HG02610 (cell line): ENCODE measurements around the gene PDGFRB.

ENCODE experiments used
- ATAC-seq: cut with Tn5 transposase; IDR thresholded peaks from one replicate; pipeline ENCODE4 v1.9.1; 2021; ENCODE audit warnings: mild to moderate bottlenecking, moderate library complexity; ENCODE audit not compliant: unreplicated experiment

Gene PDGFRB

DNA sequence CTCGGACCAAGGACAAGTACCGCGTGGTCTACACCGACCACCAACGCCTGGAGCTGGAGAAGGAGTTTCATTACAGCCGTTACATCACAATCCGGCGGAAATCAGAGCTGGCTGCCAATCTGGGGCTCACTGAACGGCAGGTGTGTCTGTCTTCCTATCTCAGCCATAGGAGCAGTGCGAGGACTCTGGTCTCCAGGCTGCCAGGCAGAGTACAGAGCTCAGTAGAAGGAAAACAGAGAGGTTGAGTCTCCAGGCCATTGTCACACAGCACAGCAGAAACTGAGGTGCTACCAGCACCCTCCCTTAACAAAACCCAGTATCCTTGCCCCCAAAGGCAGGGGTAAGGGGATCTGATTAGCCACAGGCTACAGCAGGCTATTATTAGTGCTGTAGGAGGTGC, 27.1 kb upstream of the PDGFRB start:
- no peak for ATAC-seq

GRCh38 chr5:150181766-150182545, 26.3 kb upstream of the PDGFRB start:
- ATAC-seq: no peak

GRCh38 chr5:150181027-150181426, 25.4 kb upstream of the PDGFRB start:
- ATAC-seq: no peak

DNA sequence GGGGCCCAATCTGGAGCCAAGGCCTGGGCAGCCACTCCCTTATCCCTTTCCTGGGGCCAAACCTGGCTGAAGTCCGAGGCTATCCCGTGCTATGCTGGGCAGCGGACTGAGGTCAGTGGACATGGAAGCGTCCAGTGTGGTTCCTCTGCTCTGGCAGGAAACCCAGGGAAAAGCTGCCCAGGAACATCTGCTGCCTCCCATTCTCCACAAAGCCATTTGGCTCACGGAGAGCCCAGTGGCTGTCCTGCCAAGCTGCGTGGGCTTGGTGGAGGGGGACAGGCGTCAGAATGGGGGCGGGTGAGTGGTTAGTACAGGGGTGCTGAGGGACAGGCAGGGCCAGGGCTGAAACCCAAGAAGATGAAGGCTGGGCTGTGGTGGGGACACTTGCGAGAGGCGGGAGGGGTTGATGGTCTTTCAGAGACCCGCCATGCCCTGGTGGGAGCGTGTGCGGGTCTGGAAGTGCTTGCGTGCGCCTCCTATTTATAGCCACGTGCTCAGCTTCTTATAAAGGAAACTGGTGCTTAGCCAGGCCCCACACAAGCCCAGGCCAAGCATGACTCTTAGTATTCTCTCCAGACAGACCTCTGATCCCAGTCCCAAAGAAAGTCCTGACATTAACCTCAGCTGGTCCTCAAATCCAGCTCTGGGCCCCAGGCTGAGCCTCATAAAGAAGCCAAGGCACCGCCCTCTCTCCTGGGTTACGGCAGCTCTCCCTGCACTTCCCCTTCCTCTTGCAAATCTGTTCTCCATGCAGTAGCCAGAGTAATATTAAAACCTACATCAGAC, 24.8 kb upstream of the PDGFRB start:
- ATAC-seq: no peak

- no peak for ATAC-seq
Observed at GRCh38 chr5:150179019-150179620, 23.5 kb upstream of the PDGFRB start.

- no peak for ATAC-seq
Observed at GRCh38 chr5:150178262-150178661, 22.6 kb upstream of the PDGFRB start.

DNA sequence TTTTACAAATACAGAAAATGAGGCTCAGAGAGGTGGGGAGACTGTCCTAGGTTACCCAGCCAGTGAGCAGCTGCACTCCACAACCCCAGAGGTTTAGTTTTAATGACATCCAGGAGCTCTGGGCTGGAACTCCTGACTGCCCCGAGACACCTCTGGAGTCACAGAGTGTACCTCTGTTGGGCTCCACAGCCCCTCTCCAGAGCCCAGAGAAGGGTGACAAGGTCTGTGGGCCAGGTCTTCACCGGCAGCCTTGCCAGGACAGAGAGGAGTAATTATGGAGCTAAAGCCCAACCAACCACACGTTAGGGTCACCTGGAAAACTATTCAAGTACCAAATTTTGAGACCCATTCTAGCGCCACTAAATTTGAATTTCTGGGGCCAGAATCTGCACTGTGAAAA, 22.1 kb upstream of the PDGFRB start:
- no peak for ATAC-seq

DNA sequence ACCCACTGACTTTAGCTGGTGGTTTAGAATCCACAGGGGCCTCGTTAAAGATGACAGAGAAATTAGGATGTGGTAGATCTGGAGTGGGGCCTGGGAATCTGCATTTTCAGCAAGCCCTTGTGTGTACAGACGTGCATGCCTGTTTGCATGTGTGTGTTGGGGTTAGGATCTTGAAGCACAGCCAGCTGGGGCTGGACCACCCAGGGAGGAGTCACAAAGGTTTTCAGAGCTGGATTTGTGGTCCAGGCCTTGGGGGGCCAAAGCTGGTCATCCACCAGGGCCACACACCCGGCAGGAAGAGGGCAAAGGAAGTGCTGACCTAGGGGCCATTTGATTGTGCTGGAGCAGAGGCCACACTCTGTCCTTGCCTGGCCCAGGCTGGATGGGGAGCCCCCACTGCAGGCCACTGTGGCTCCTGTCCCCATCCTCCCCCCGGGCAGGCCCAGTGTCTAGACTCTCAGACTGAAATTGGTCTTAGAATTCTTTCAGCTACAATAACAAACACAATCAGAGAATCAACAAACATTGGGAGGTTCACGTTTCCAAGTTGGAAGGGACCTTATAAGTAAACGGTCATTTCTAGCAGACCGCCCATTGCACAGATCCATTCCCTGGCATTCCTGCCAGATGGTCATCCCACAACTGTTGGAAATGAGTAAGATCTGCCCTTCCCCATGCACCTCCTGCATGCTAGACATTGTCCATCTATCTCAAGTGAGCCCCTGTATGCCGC, 21.3 kb upstream of the PDGFRB start:
- ATAC-seq: no peak

DNA sequence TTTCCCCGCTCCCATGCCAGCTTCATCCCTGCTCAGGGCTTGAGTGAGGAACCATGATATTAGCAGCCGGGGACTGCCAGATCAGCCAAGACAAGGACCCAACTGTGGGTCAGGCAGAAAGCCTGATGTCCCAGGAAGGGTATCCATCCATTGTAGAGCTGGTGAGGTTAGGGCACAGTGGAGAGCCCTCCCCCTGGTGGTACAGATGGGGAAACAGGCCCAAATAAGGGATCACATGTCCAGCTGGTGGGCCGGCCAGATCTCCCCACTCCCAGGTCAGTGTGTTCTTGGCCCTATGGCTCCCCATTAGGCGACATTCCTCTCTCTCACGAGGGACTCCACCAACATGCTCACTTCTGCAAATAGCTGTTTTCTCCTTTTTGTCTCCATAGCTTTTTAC, 19.9 kb upstream of the PDGFRB start:
- no peak for ATAC-seq

DNA sequence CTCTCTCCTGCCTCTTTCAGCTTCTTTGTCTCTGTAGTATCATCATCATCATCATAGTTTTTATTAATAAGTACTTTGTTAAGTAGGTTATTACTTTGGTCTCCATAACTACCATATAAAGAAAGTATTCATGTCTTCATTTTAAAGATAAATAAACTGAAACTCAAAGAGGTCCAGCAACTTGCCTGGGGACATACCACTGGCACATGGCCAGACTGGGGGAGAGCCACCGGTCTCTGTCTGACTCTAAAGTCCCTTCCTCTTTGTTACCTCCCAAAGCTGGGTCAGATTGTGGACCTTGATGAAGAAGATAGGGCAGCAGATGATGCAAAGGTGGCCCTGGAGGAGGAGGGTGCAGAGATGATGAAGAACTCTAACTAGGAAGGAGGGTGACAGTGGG, 19.4 kb upstream of the PDGFRB start:
- no peak for ATAC-seq

DNA sequence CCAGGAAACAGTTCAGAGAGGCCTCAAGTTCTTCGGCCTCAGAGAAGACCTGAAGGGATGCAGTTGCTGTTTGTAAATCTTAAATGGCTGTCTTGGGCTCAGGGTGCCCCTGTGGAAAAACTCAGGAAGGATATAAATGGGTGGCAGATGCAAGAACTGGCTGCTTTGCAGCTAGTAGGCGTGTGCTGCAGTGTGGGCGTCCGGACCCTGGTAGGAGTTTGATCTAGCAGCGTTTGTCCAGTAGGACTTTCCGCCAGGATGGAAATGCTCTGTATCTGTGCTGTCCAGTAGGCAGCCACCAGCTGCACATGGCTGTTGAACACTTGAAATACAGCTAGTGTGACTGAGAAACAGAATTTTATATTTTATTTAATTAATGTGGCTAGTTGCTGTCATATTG, 18.6 kb upstream of the PDGFRB start:
- ATAC-seq: no peak

DNA sequence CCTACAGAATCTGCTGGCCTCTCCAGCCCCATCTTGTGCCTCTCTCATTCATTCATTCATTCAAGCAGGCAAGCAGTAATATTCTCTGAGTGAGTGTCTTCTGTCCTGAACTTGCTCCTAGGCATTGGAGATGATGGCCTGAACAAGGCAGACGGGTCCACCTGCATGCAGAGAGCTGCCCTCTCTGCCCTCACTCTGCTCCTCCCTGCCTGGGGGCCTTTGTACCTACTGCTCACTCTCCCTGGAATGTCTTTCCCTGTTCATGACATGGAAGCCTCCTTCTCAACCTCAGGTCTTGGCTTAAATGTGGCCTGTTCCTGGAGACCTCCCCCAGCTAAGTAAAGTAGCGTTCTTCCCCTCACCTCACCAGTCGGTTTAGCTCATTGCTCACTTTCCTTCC, 17.5 kb upstream of the PDGFRB start:
- no peak for ATAC-seq

GRCh38 chr5:150172556-150172955, 16.9 kb upstream of the PDGFRB start:
- no peak for ATAC-seq

- ATAC-seq: no peak
Observed at GRCh38 chr5:150172145-150172544, 16.5 kb upstream of the PDGFRB start.

DNA sequence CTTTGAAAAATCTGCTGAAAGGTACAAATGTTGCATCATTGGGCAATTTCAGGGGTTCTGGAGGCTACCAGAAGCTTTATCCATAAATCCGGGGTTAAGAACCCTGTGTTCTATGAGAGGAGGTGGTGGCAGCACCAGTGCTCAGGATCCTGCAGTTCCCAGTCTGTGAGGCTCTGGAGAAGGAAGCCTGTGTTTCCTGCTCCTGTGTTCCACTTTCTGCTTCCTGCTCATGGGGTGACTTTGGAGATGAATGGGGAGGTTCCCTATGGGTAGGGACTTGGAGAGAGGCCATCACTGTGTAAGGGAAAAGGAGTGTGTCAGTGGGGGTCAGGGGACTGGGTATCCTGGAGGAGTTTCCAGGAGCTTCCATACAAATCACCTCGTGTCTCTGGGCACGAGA, 13.2 kb upstream of the PDGFRB start:
- no peak for ATAC-seq

DNA sequence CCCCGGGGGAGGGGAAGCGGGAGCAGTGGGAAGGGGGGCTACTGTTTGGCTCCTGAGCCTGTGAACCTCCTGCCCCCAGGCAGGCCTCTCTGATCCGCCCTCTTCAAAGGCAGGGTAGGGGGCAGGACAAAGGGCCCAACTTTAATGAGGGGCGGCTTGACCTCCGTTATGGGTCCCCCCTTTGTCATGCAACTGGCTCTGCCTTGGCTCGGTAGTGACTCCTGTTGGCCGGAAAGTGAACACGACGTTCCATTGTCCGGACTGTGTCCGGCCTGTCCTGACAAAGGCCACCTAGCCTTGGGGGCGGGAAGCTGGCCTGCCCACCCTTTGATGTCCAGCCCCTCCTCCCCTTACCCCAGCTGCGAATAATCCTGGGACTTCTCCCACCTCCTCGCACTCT, 12.3 kb upstream of the PDGFRB start:
- no peak for ATAC-seq

GRCh38 chr5:150167512-150167850, 11.8 kb upstream of the PDGFRB start:
- no peak for ATAC-seq

- ATAC-seq: no peak
Observed at GRCh38 chr5:150166650-150167511, 11.2 kb upstream of the PDGFRB start, which contains the start of gene CDX1. CDX1 (plus strand) TSS chr5:150166778; CDS start chr5:150166877, 99 bp downstream.

DNA sequence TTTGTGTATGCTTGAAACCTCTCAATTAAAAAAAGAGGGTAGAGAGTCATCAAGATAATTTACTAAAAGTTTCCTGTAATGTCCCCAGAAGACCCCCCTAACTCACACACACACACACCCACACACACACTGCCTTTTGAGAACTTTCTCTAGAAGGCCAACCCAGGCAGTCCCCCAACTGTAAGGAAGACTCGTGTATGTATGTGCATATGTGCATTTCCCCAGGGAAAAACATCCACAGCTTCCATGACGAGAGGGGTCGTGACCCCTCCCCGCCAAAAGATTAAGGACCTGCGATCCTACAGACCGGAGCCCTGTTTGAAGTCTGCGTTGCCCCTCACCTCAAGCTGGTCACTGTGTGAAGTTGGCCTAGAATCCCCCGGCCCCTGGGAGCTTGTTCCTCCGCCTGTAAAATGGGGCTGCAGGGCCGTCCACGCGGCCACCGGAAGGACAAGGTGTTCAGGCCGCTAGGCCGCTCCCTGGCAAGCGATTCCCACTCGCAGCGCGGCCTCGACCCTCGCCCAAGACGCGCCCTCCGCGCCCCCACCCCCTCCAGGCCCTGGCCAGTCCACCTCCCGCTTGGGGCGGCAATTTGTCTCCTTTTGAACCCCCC, 10.5 kb upstream of the PDGFRB start:
- ATAC-seq: no peak
